ENCODE measurements around the gene MAGEB3.
"Not testable (repeated sequence)": the region's sequence is repeated elsewhere in the genome, so short reads cannot be mapped to it uniquely, and the experiment has no call there.

MAGEB3 gene, protein sequence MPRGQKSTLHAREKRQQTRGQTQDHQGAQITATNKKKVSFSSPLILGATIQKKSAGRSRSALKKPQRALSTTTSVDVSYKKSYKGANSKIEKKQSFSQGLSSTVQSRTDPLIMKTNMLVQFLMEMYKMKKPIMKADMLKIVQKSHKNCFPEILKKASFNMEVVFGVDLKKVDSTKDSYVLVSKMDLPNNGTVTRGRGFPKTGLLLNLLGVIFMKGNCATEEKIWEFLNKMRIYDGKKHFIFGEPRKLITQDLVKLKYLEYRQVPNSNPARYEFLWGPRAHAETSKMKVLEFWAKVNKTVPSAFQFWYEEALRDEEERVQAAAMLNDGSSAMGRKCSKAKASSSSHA

DNA sequence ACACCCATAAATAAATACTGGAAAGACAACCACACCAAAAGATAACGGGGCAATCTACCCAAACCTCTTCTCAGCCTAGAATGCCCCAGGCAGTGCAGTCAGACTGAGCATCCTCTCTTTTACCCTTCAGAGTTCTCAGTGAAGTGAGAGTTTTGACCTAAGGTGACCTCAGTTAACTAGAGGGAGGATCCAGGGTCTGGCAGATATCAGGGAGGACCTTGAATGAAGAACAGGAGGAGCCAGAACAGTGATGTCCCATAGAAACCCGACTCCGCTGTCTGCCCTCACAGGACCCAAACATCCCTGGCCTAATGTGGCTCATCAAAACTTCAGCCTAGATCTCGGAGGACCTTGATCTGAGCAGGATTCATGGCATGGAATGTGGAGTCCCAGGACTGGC, at the start of gene MAGEB3:
MAGEB3 (plus strand) TSS at position 263 of the 400 bp plus-strand sequence. CDS start 5,268 bp downstream, outside the sequence.
- no peak within 1 kb of the TSS for H3K4me3 ChIP-seq (ENCODE audit: low read depth, low read length)
- TF ChIP-seq, protein P1, sequence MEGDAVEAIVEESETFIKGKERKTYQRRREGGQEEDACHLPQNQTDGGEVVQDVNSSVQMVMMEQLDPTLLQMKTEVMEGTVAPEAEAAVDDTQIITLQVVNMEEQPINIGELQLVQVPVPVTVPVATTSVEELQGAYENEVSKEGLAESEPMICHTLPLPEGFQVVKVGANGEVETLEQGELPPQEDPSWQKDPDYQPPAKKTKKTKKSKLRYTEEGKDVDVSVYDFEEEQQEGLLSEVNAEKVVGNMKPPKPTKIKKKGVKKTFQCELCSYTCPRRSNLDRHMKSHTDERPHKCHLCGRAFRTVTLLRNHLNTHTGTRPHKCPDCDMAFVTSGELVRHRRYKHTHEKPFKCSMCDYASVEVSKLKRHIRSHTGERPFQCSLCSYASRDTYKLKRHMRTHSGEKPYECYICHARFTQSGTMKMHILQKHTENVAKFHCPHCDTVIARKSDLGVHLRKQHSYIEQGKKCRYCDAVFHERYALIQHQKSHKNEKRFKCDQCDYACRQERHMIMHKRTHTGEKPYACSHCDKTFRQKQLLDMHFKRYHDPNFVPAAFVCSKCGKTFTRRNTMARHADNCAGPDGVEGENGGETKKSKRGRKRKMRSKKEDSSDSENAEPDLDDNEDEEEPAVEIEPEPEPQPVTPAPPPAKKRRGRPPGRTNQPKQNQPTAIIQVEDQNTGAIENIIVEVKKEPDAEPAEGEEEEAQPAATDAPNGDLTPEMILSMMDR (IDR thresholded peaks at IDR 0.05; ENCODE audit: insufficient read depth, low read depth, low read length, missing control alignments): no peak
- no peak for DNase-seq (ENCODE audit: low read depth)

DNA sequence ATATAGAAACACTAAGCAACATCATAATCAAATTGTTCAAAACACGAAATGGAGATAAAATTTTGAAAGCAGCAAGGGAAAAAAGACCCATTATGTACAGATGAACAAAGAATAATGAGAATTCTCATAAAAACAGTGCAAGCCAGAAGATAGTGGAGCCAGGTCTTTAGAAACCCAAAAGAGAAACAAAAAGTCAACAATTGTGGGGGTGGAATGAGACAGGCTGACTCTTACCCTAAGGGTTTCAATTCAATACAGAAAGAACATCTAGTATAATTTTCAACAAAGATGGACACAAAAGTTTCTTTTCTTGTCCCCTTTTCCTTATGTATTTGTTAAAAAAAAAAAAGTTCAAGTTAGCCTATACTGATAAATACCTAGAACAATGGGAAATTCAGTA, 49.1 kb upstream of the MAGEB3 start:
- TF ChIP-seq, protein P1 (IDR thresholded peaks at IDR 0.05; ENCODE audit: insufficient read depth, low read depth, low read length, missing control alignments): no peak
- DNase-seq (ENCODE audit: low read depth): peak; percentile 23
- no peak overlapping the region for H3K4me3 ChIP-seq (ENCODE audit: low read depth, low read length)

DNA sequence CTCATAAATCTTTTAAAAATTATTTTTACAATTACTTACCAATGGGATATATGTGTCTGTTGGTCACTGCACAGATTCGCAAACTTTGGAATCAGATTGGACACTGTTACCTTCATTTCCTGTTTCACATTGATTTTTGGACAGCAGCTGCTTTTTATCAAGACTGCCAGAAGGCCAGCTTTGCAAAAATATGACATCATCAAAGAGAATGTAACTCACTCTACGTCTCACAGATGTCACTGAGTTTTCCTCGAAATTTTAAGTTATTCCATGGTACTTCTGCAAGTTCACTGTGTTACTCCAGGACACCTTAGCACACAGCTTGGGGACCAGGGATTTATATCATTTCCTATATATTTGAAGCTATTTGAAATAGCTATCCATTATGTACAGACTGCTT, 46.9 kb upstream of the MAGEB3 start:
- no peak for DNase-seq (ENCODE audit: low read depth)
- H3K4me3 ChIP-seq (ENCODE audit: low read depth, low read length): no peak overlapping the region
- TF ChIP-seq, protein P1 (IDR thresholded peaks at IDR 0.05; ENCODE audit: insufficient read depth, low read depth, low read length, missing control alignments): no peak

DNA sequence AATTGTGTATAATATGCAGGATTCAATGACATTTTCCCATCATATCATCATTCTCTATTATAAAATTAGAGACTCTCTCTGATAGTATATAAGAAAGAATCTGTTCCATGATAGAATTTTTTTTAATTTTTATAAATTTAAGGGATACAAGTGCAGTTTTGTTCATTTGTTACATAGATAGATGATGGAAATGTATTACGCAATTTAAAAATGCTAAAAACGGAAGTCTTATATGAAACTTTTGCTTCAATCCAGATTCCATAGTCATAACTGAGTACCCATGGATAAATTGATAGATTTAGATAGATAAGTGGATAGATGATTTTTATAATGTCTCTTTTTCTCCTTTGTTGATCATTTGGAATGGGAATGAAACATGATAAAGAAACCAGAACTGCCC, 40.0 kb upstream of the MAGEB3 start:
- H3K4me3 ChIP-seq (ENCODE audit: low read depth, low read length): no peak overlapping the region
- DNase-seq (ENCODE audit: low read depth): no peak
- TF ChIP-seq, protein P1 (IDR thresholded peaks at IDR 0.05; ENCODE audit: insufficient read depth, low read depth, low read length, missing control alignments): no peak

DNA sequence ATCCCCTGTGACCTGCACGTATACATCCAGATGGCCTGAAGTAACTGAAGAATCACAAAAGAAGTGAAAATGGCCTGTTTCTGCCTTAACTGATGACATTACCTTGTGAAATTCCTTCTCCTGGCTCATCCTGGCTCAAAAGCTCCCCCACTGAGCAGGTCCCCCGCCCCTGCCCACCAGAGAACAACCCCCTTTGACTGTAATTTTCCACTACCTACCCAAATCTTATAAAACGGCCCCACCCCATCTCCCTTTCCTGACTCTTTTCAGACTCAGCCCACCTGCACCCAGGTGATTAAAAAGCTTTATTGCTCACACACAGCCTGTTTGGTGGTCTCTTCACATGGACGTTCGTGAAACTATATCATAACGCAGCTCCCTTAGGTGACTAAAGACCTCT, 36.5 kb upstream of the MAGEB3 start:
- DNase-seq (ENCODE audit: low read depth); H3K4me3 ChIP-seq (ENCODE audit: low read depth, low read length): not testable (repeated sequence)

DNA sequence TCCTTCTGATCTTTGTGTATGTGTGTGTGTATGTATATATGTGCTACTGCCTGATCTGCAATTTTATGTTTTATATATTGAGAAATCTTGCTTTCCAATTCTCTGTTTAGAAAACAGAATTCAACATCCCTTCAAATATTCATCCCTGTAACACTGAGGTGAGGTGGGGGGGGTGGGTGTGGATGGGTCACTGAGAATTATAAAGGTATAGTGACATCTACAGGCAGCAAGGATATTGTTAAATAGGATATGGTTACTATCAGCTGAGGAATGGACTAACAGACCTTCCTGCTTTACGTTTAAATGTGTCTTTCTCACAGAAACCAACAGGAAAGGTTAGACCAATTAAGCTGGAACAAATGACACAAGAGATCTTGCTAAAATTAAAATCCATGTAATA, 34.1 kb upstream of the MAGEB3 start:
- DNase-seq (ENCODE audit: low read depth): peak; percentile 11
- TF ChIP-seq, protein P1 (IDR thresholded peaks at IDR 0.05; ENCODE audit: insufficient read depth, low read depth, low read length, missing control alignments): no peak
- no peak overlapping the region for H3K4me3 ChIP-seq (ENCODE audit: low read depth, low read length)

DNA sequence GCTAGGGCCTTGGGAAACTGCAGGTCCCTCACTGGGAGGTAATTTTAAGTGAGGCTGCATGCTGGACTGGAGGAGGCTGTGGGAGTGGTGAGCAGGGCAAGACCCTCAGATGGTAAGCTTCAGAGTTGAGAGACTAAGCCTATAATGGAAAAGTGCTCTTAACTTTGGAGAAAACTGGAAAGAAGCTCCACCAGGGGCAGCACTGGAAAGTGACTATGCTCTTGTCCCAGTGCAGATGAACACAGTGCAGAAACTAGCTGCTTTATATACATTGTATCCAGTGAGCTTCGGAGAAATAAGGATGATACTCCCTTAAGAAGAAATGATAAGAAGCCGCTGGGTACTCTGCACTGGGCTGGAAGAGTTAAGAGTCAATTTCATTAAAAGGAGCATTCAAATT, 18.3 kb upstream of the MAGEB3 start:
- TF ChIP-seq, protein P1 (IDR thresholded peaks at IDR 0.05; ENCODE audit: insufficient read depth, low read depth, low read length, missing control alignments): no peak
- H3K4me3 ChIP-seq (ENCODE audit: low read depth, low read length): no peak overlapping the region
- DNase-seq (ENCODE audit: low read depth): no peak
